WTC11 (cell line): ENCODE data around the gene GMNC. TPM values are rescaled to one million over a fixed set of nuclear protein-coding genes. Genes with fewer than 3 reads are reported as not detected.

Source experiments
- ATAC-seq: fragments of 200-7000 bp; cut with Tn5 transposase; 2 replicates; pipeline ENCODE4 v1.10.0; 2021; ENCODE audit warnings: mild to moderate bottlenecking, moderate library complexity
- CTCF ChIA-PET: fragments of 300-600 bp; sonication (Branson Sonifier 250); formaldehyde crosslinking; loops from one replicate; lab custom pipeline; 2021; ENCODE audit warnings: antibody characterized with exemption; lab: Charles Lee
- POLR2A ChIA-PET: fragments of 350-600 bp; sonication (Branson Sonifier 250); formaldehyde crosslinking; loops from one replicate; lab custom pipeline; 2021; ENCODE audit warnings: antibody characterized with exemption; lab: Charles Lee
- DNase-seq: peaks from one replicate; pipeline ENCODE4 v3.0.0; 2021; ENCODE audit warnings: low spot score
- H3K27ac Mint-ChIP-seq: 2 replicates; pipeline ENCODE4 v1.8.0; 2021; ENCODE audit warnings: mixed read lengths
- H3K27me3 Mint-ChIP-seq: 2 replicates; pipeline ENCODE4 v1.8.0; 2021; ENCODE audit warnings: low read depth, mild to moderate bottlenecking, moderate library complexity, mixed read lengths
- H3K36me3 Mint-ChIP-seq: 2 replicates; pipeline ENCODE4 v1.8.0; 2021; ENCODE audit warnings: mixed read lengths
- H3K4me1 Mint-ChIP-seq: 2 replicates; pipeline ENCODE4 v1.8.0; 2022; ENCODE audit warnings: mixed read lengths
- H3K4me3 Mint-ChIP-seq: 2 replicates; pipeline ENCODE4 v1.8.0; 2021; ENCODE audit warnings: mild to moderate bottlenecking, moderate library complexity, mixed read lengths
- H3K9me3 Mint-ChIP-seq: 2 replicates; pipeline ENCODE4 v1.8.0; 2021; ENCODE audit warnings: mixed read lengths
- ATF1 ChIP-seq: sonication (generic); formaldehyde crosslinking; IDR thresholded peaks from 2 replicates; pipeline ENCODE4 v1.8.1; 2023; ENCODE audit warnings: mild to moderate bottlenecking, moderate library complexity, missing genetic modification reagents
- E2F5 ChIP-seq: sonication (generic); formaldehyde crosslinking; IDR thresholded peaks from 2 replicates; pipeline ENCODE4 v1.8.1; 2022; ENCODE audit warnings: mild to moderate bottlenecking, moderate library complexity, missing genetic modification reagents
- ELF4 ChIP-seq: sonication (generic); formaldehyde crosslinking; IDR thresholded peaks from 2 replicates; pipeline ENCODE4 v1.8.1; 2022; ENCODE audit warnings: low read depth, mild to moderate bottlenecking, moderate library complexity, missing genetic modification reagents
- ETV6 ChIP-seq: sonication (generic); formaldehyde crosslinking; IDR thresholded peaks from 2 replicates; pipeline ENCODE4 v1.8.1; 2022; ENCODE audit warnings: mild to moderate bottlenecking, missing genetic modification reagents
- FOXJ3 ChIP-seq: sonication (generic); formaldehyde crosslinking; IDR thresholded peaks from 2 replicates; pipeline ENCODE4 v1.9.0; 2021; ENCODE audit warnings: missing genetic modification reagents, mild to moderate bottlenecking, borderline replicate concordance
- FOXK1 ChIP-seq: sonication (generic); formaldehyde crosslinking; IDR thresholded peaks from 2 replicates; pipeline ENCODE4 v1.8.0; 2022; ENCODE audit warnings: mild to moderate bottlenecking, moderate library complexity, missing genetic modification reagents
- GRHL2 ChIP-seq: fragments of 250-450 bp; sonication (Bioruptor Pico); IDR thresholded peaks from 2 replicates; pipeline ENCODE4 v1.8.0; 2022; ENCODE audit warnings: mild to moderate bottlenecking, moderate library complexity; ENCODE audit not compliant: insufficient replicate concordance, severe bottlenecking
- HMGA2 ChIP-seq: fragments of 250-450 bp; sonication (Bioruptor Pico); IDR thresholded peaks from 2 replicates; pipeline ENCODE4 v1.4.0; 2021; ENCODE audit warnings: mild to moderate bottlenecking, moderate library complexity
- MXD4 ChIP-seq: fragments of 250-450 bp; sonication (Bioruptor Pico); IDR thresholded peaks from 2 replicates; pipeline ENCODE4 v1.8.0; 2021; ENCODE audit warnings: mild to moderate bottlenecking, moderate library complexity, borderline replicate concordance
- MYBL2 ChIP-seq: sonication (generic); formaldehyde crosslinking; IDR thresholded peaks from 2 replicates; pipeline ENCODE4 v1.8.1; 2023; ENCODE audit warnings: mild to moderate bottlenecking, moderate library complexity, missing genetic modification reagents
- NFE2L1 ChIP-seq: sonication (generic); formaldehyde crosslinking; IDR thresholded peaks from 2 replicates; pipeline ENCODE4 v1.8.1; 2023; ENCODE audit warnings: missing genetic modification reagents
- OVOL2 ChIP-seq: fragments of 250-450 bp; sonication (Bioruptor Pico); IDR thresholded peaks from 2 replicates; pipeline ENCODE4 v1.9.0; 2021; ENCODE audit warnings: mild to moderate bottlenecking, borderline replicate concordance
- SMAD4 ChIP-seq: sonication (generic); formaldehyde crosslinking; IDR thresholded peaks from 2 replicates; pipeline ENCODE4 v1.8.0; 2022; ENCODE audit warnings: mild to moderate bottlenecking, missing genetic modification reagents
- ZNF121 ChIP-seq: sonication (generic); formaldehyde crosslinking; IDR thresholded peaks from 2 replicates; pipeline ENCODE4 v1.8.0; 2023; ENCODE audit warnings: missing genetic modification reagents
- ZNF138 ChIP-seq: sonication (generic); formaldehyde crosslinking; conservative IDR thresholded peaks from 2 replicates; pipeline ENCODE4 v1.8.1; 2022; ENCODE audit warnings: mild to moderate bottlenecking, moderate library complexity, missing genetic modification reagents
- ZNF423 ChIP-seq: fragments of 250-450 bp; sonication (Bioruptor Pico); IDR thresholded peaks from 2 replicates; pipeline ENCODE4 v2.1.2; 2022; ENCODE audit warnings: mild to moderate bottlenecking, moderate library complexity
- ZNF532 ChIP-seq: fragments of 250-450 bp; sonication (Bioruptor Pico); IDR thresholded peaks from 2 replicates; pipeline ENCODE4 v1.9.0; 2021; ENCODE audit warnings: mild to moderate bottlenecking, borderline replicate concordance
- ZNF671 ChIP-seq: fragments of 250-450 bp; sonication (Bioruptor Pico); IDR thresholded peaks from 2 replicates; pipeline ENCODE4 v1.8.0; 2021; ENCODE audit warnings: mild to moderate bottlenecking
- total RNA-seq: library from RNA; stranded (reverse); gene quantifications from 3 replicates; pipeline ENCODE4 v1.2.3, GENCODE V29; 2021
- TF ChIP-seq, protein P1 (sequence below): fragments of 250-450 bp; sonication (Bioruptor Pico); conservative IDR thresholded peaks from 2 replicates; pipeline ENCODE4 v1.9.0; 2021; ENCODE audit warnings: mild to moderate bottlenecking

The GMNC gene
- total RNA-seq, 1 experiment from 2014 or later = 0.39 TPM

GRCh38 chr3:190830031-190830430 is 32.5 kb downstream of the GMNC start (continued):
- TF ChIP-seq, protein P1, sequence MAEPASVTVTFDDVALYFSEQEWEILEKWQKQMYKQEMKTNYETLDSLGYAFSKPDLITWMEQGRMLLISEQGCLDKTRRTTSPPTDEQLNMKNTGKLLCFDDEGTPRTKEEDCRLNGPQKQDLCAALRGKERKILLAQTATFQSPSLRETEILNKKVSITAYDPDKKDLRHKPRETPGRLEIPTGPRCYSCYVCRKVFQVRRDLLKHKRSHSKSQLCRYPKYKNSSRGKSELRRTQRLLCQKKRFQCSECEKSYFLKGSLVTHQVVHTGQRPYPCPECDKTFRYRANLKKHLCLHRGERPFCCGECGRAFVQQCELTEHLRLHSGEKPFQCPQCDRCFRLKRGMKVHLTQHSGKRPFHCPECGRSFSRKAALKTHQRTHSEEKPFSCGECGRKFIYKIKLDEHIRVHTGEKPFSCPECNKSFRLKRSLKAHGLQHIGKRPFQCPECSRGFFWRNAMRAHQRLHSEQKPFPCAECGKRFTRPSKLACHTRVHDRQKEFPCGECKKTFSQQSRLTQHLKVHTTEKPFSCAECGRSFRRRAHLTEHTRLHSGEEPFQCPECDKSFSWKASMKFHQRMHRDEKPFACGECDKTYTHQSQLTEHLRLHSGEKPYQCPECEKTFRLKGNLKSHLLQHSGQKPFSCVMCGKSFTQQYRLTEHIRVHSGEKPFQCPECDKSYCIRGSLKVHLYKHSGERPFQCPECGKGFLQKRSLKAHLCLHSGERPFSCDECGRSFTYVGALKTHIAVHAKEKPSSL (CRISPR knock-in tag) = no peak
- TF ChIP-seq ELF4 (CRISPR knock-in tag) (no peak), ETV6 (CRISPR knock-in tag) (no peak), ZNF138 (no peak), SMAD4 (no peak), MYBL2 (CRISPR knock-in tag) (no peak), E2F5 (CRISPR knock-in tag) (no peak)
- TF ChIP-seq, all 79 proteins: peak for 0

DNA sequence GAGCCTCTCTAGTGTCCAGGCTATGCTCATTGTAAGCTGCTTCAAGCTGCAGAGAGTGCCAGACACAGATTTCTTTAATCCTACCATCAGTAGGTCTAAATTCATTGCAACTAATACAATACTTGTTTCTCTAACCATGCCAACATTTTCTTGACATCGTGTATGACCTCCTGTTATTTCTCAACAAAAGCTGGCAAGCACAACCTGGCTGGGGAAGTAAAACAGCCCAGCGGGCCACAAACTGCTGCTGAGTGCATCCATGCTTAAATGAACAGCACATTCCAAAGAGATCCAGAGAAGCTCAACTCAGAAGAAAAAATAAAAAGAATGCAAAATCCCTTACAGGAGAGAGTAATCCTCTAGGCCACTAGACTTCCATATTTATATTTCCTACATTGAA is 36.5 kb downstream of the GMNC start:
- POLR2A ChIA-PET = no interaction called here
- no peak overlapping the region for H3K27ac Mint-ChIP-seq
- no peaks in the 10 kb centered on the region for H3K27me3 Mint-ChIP-seq
- DNase-seq (no peak), ATAC-seq (no peak)
- H3K36me3 Mint-ChIP-seq = no peaks in the 10 kb centered on the region
- peaks cover 4% of the 10 kb centered on the region for H3K4me1 Mint-ChIP-seq
- no peak for TF ChIP-seq E2F5 (CRISPR knock-in tag)
- TF ChIP-seq ZNF121 (CRISPR knock-in tag) = no peak
- TF ChIP-seq ZNF423 = no peak
- TF ChIP-seq NFE2L1 (CRISPR knock-in tag) = no peak
- no peak for TF ChIP-seq ZNF671 (CRISPR knock-in tag)
- no peak for TF ChIP-seq FOXJ3 (CRISPR knock-in tag)
- TF ChIP-seq OVOL2 (CRISPR knock-in tag) = no peak
- no peak for TF ChIP-seq FOXK1
- TF ChIP-seq HMGA2 (CRISPR knock-in tag) = no peak
- no peak for TF ChIP-seq GRHL2
- TF ChIP-seq, protein P1 (CRISPR knock-in tag) = no peak
- no peak for TF ChIP-seq ATF1 (CRISPR knock-in tag)
- TF ChIP-seq MXD4 (CRISPR knock-in tag) = no peak
- TF ChIP-seq ZNF532 = no peak
- CTCF ChIA-PET = no interaction called here
- H3K9me3 Mint-ChIP-seq = peaks cover 4% of the 10 kb centered on the region; the same call in 1 of the 2 replicates
- no peak overlapping the region for H3K4me3 Mint-ChIP-seq
